ENCODE data around the gene MTPN.

- TF ChIP-seq CTCF (conservative IDR thresholded peaks at IDR 0.05 in 1 of 2, IDR thresholded peaks at IDR 0.05 in 1 of 2; ENCODE audit: low read depth in 1 of 2, low read length in 2 of 2) = no peak
- no peak for TF ChIP-seq EZH2 (IDR thresholded peaks at IDR 0.05; ENCODE audit: low read length, missing control alignments)
Measured at GRCh38 chr7:135990258-135990657, 13.1 kb upstream of the MTPN start.

Measured in fibroblast of lung (primary cell).